ENCODE measurements around the gene TROAP.

The TROAP gene

GRCh38 chr12:49362077-49362476 lies 39.0 kb downstream of the TROAP start:
- Histone ChIP-seq H3K4me1 (ENCODE audit: control insufficient read depth, insufficient read depth, low read length) (no peaks in the 10 kb centered on the region), H3K9me3 (ENCODE audit: control insufficient read depth, insufficient read depth, low read depth, low read length) (no peaks in the 10 kb centered on the region), H3K36me3 (ENCODE audit: control insufficient read depth, insufficient read depth, low read length) (no peaks in the 10 kb centered on the region), H3K27ac (ENCODE audit: low read depth, low read length) (no peak overlapping the region), H3K27me3 (ENCODE audit: control insufficient read depth, insufficient read depth, low read length) (peaks cover 12% of the 10 kb centered on the region), H3K4me3 (ENCODE audit: low read depth, low read length) (no peak overlapping the region), H3K9ac (ENCODE audit: low read length) (no peak overlapping the region)

GRCh38 chr12:49364989-49365388 lies 41.9 kb downstream of the TROAP start:
- Histone ChIP-seq H3K27me3 (ENCODE audit: control insufficient read depth, insufficient read depth, low read length) (peaks cover 12% of the 10 kb centered on the region), H3K36me3 (ENCODE audit: control insufficient read depth, insufficient read depth, low read length) (no peaks in the 10 kb centered on the region), H3K9me3 (ENCODE audit: control insufficient read depth, insufficient read depth, low read depth, low read length) (no peaks in the 10 kb centered on the region), H3K9ac (ENCODE audit: low read length) (no peak overlapping the region), H3K4me1 (ENCODE audit: control insufficient read depth, insufficient read depth, low read length) (peaks cover 16% of the 10 kb centered on the region), H3K27ac (ENCODE audit: low read depth, low read length) (no peak overlapping the region), H3K4me3 (ENCODE audit: low read depth, low read length) (no peak overlapping the region)

GRCh38 chr12:49365542-49365941 lies 42.5 kb downstream of the TROAP start:
- peaks cover 16% of the 10 kb centered on the region for H3K4me1 ChIP-seq (ENCODE audit: control insufficient read depth, insufficient read depth, low read length)
- H3K4me3 ChIP-seq (ENCODE audit: low read depth, low read length): no peak overlapping the region
- no peaks in the 10 kb centered on the region for H3K36me3 ChIP-seq (ENCODE audit: control insufficient read depth, insufficient read depth, low read length)
- H3K9ac ChIP-seq (ENCODE audit: low read length): no peak overlapping the region
- no peaks in the 10 kb centered on the region for H3K9me3 ChIP-seq (ENCODE audit: control insufficient read depth, insufficient read depth, low read depth, low read length)
- peaks cover 12% of the 10 kb centered on the region for H3K27me3 ChIP-seq (ENCODE audit: control insufficient read depth, insufficient read depth, low read length)
- H3K27ac ChIP-seq (ENCODE audit: low read depth, low read length): no peak overlapping the region

- peak overlapping the region; percentile 91 for H3K9ac ChIP-seq (ENCODE audit: low read length)
- no peaks in the 10 kb centered on the region for H3K9me3 ChIP-seq (ENCODE audit: control insufficient read depth, insufficient read depth, low read depth, low read length)
- peaks cover 16% of the 10 kb centered on the region for H3K4me1 ChIP-seq (ENCODE audit: control insufficient read depth, insufficient read depth, low read length)
- H3K36me3 ChIP-seq (ENCODE audit: control insufficient read depth, insufficient read depth, low read length): no peaks in the 10 kb centered on the region
- H3K27me3 ChIP-seq (ENCODE audit: control insufficient read depth, insufficient read depth, low read length): peaks cover 12% of the 10 kb centered on the region
- H3K4me3 ChIP-seq (ENCODE audit: low read depth, low read length): peak overlapping the region; percentile 98
- peak overlapping the region; percentile 88; the same call in 1 of the 2 replicates for H3K27ac ChIP-seq (ENCODE audit: low read depth, low read length)
Measured at GRCh38 chr12:49366096-49366651, 43.1 kb downstream of the TROAP start.

GRCh38 chr12:49366652-49367380 lies 43.8 kb downstream of the TROAP start:
- Histone ChIP-seq H3K9ac (ENCODE audit: low read length) (peak overlapping the region; percentile 91), H3K27me3 (ENCODE audit: control insufficient read depth, insufficient read depth, low read length) (peaks cover 12% of the 10 kb centered on the region)

GRCh38 chr12:49367381-49368239 lies 44.6 kb downstream of the TROAP start, which contains the start of gene SPATS2:
Gene SPATS2 (plus strand): TSS chr12:49367462. CDS start chr12:49461013, 93,551 bp downstream.
- peaks cover 16% of the 10 kb centered on the region for H3K4me1 ChIP-seq (ENCODE audit: control insufficient read depth, insufficient read depth, low read length)
- H3K36me3 ChIP-seq (ENCODE audit: control insufficient read depth, insufficient read depth, low read length): no peaks in the 10 kb centered on the region
- H3K27me3 ChIP-seq (ENCODE audit: control insufficient read depth, insufficient read depth, low read length): peaks cover 12% of the 10 kb centered on the region
- H3K9ac ChIP-seq (ENCODE audit: low read length): peak within 1 kb of the TSS; percentile 91
- peak within 1 kb of the TSS; percentile 98 for H3K4me3 ChIP-seq (ENCODE audit: low read depth, low read length)
- peak within 1 kb of the TSS; percentile 88 for H3K27ac ChIP-seq (ENCODE audit: low read depth, low read length)
- H3K9me3 ChIP-seq (ENCODE audit: control insufficient read depth, insufficient read depth, low read depth, low read length): no peaks in the 10 kb centered on the region

More at GRCh38 chr12:49366652-49367380, 43.8 kb downstream of the TROAP start:
- no peaks in the 10 kb centered on the region for H3K9me3 ChIP-seq (ENCODE audit: control insufficient read depth, insufficient read depth, low read depth, low read length)
- H3K27ac ChIP-seq (ENCODE audit: low read depth, low read length): peak overlapping the region; percentile 88
- H3K36me3 ChIP-seq (ENCODE audit: control insufficient read depth, insufficient read depth, low read length): no peaks in the 10 kb centered on the region
- peak overlapping the region; percentile 98 for H3K4me3 ChIP-seq (ENCODE audit: low read depth, low read length)
- H3K4me1 ChIP-seq (ENCODE audit: control insufficient read depth, insufficient read depth, low read length): peaks cover 16% of the 10 kb centered on the region

- Histone ChIP-seq H3K36me3 (ENCODE audit: control insufficient read depth, insufficient read depth, low read length) (no peaks in the 10 kb centered on the region), H3K27ac (ENCODE audit: low read depth, low read length) (no peak overlapping the region), H3K27me3 (ENCODE audit: control insufficient read depth, insufficient read depth, low read length) (peaks cover 12% of the 10 kb centered on the region), H3K9ac (ENCODE audit: low read length) (peak overlapping the region; percentile 82), H3K4me1 (ENCODE audit: control insufficient read depth, insufficient read depth, low read length) (peaks cover 16% of the 10 kb centered on the region), H3K9me3 (ENCODE audit: control insufficient read depth, insufficient read depth, low read depth, low read length) (no peaks in the 10 kb centered on the region), H3K4me3 (ENCODE audit: low read depth, low read length) (peak overlapping the region; percentile 98)
Measured at GRCh38 chr12:49368240-49368600, 45.2 kb downstream of the TROAP start.

- H3K9ac ChIP-seq (ENCODE audit: low read length): no peak overlapping the region
- no peaks in the 10 kb centered on the region for H3K36me3 ChIP-seq (ENCODE audit: control insufficient read depth, insufficient read depth, low read length)
- H3K4me3 ChIP-seq (ENCODE audit: low read depth, low read length): peak overlapping the region; percentile 7; the same call in 1 of the 2 replicates
- H3K27ac ChIP-seq (ENCODE audit: low read depth, low read length): no peak overlapping the region
- peaks cover 16% of the 10 kb centered on the region for H3K4me1 ChIP-seq (ENCODE audit: control insufficient read depth, insufficient read depth, low read length)
- no peaks in the 10 kb centered on the region for H3K9me3 ChIP-seq (ENCODE audit: control insufficient read depth, insufficient read depth, low read depth, low read length)
- H3K27me3 ChIP-seq (ENCODE audit: control insufficient read depth, insufficient read depth, low read length): peaks cover 11% of the 10 kb centered on the region
Measured at GRCh38 chr12:49369411-49370145, 46.5 kb downstream of the TROAP start.

GRCh38 chr12:49370539-49370938 lies 47.5 kb downstream of the TROAP start:
- no peak overlapping the region for H3K27ac ChIP-seq (ENCODE audit: low read depth, low read length)

GRCh38 chr12:49375406-49375805 lies 52.4 kb downstream of the TROAP start:
- Histone ChIP-seq H3K27ac (ENCODE audit: low read depth, low read length) (no peak overlapping the region), H3K9me3 (ENCODE audit: control insufficient read depth, insufficient read depth, low read depth, low read length) (no peaks in the 10 kb centered on the region), H3K27me3 (ENCODE audit: control insufficient read depth, insufficient read depth, low read length) (no peaks in the 10 kb centered on the region), H3K36me3 (ENCODE audit: control insufficient read depth, insufficient read depth, low read length) (no peaks in the 10 kb centered on the region), H3K4me3 (ENCODE audit: low read depth, low read length) (no peak overlapping the region), H3K4me1 (ENCODE audit: control insufficient read depth, insufficient read depth, low read length) (no peaks in the 10 kb centered on the region), H3K9ac (ENCODE audit: low read length) (no peak overlapping the region)

More at GRCh38 chr12:49370539-49370938, 47.5 kb downstream of the TROAP start:
- H3K27me3 ChIP-seq (ENCODE audit: control insufficient read depth, insufficient read depth, low read length): peaks cover 2% of the 10 kb centered on the region
- no peaks in the 10 kb centered on the region for H3K36me3 ChIP-seq (ENCODE audit: control insufficient read depth, insufficient read depth, low read length)
- H3K4me1 ChIP-seq (ENCODE audit: control insufficient read depth, insufficient read depth, low read length): peaks cover 16% of the 10 kb centered on the region
- no peak overlapping the region for H3K9ac ChIP-seq (ENCODE audit: low read length)
- H3K4me3 ChIP-seq (ENCODE audit: low read depth, low read length): no peak overlapping the region
- no peaks in the 10 kb centered on the region for H3K9me3 ChIP-seq (ENCODE audit: control insufficient read depth, insufficient read depth, low read depth, low read length)
